ENCODE results near the gene SOD3.

- TF ChIP-seq, protein P1, sequence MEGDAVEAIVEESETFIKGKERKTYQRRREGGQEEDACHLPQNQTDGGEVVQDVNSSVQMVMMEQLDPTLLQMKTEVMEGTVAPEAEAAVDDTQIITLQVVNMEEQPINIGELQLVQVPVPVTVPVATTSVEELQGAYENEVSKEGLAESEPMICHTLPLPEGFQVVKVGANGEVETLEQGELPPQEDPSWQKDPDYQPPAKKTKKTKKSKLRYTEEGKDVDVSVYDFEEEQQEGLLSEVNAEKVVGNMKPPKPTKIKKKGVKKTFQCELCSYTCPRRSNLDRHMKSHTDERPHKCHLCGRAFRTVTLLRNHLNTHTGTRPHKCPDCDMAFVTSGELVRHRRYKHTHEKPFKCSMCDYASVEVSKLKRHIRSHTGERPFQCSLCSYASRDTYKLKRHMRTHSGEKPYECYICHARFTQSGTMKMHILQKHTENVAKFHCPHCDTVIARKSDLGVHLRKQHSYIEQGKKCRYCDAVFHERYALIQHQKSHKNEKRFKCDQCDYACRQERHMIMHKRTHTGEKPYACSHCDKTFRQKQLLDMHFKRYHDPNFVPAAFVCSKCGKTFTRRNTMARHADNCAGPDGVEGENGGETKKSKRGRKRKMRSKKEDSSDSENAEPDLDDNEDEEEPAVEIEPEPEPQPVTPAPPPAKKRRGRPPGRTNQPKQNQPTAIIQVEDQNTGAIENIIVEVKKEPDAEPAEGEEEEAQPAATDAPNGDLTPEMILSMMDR (IDR thresholded peaks at IDR 0.05), result no peak
- no peak for TF ChIP-seq POLR2A (IDR thresholded peaks at IDR 0.05)
Observed at GRCh38 chr4:24837781-24838180, 42.4 kb downstream of the SOD3 start.

Measured in esophagus squamous epithelium (tissue), 4 donors.